Bronchial epithelial cell (primary cell): Measurements from ENCODE around the gene SLC22A4. TPM values are rescaled to one million over a fixed set of nuclear protein-coding genes. Genes with fewer than 3 reads are reported as not detected.

ENCODE experiments used
- DNase-seq: peaks from one replicate; pipeline ENCODE4 v3.0.0-alpha.2; 2010; ENCODE audit warnings: low read depth
- FAIRE-seq: peaks from 2 replicates; lab custom pipeline; 2011; peaks lifted over from hg19 to GRCh38; lab: Jason Lieb, UNC
- H3K27me3 ChIP-seq: 2 replicates; pipeline ENCODE4 v1.5.1; 2011; ENCODE audit warnings: low read length; ENCODE audit not compliant: control insufficient read depth, insufficient read depth
- H3K36me3 ChIP-seq: 2 replicates; pipeline ENCODE4 v1.5.1; 2011; ENCODE audit warnings: low read length; ENCODE audit not compliant: control insufficient read depth, insufficient read depth
- H3K4me3 ChIP-seq: 2 replicates; pipeline ENCODE4 v1.5.1; 2011; ENCODE audit warnings: mild to moderate bottlenecking, low read depth, low read length, control low read depth
- total RNA-seq: library from RNA; depleted of rRNA; stranded (reverse); fragments of >200 nt; gene quantifications from 2 replicates; pipeline ENCODE4 v1.2.1, GENCODE V29; 2014
- TF ChIP-seq, protein P1 (sequence below): IDR thresholded peaks from 2 replicates; pipeline ENCODE4 v1.5.1; 2011; ENCODE audit warnings: mild to moderate bottlenecking, moderate library complexity, low read length, control low read depth, inconsistent platforms; ENCODE audit not compliant: insufficient read depth, severe bottlenecking

Gene SLC22A4
- total RNA-seq, 1 donor from 2014 or later, result 0.26 TPM

DNA sequence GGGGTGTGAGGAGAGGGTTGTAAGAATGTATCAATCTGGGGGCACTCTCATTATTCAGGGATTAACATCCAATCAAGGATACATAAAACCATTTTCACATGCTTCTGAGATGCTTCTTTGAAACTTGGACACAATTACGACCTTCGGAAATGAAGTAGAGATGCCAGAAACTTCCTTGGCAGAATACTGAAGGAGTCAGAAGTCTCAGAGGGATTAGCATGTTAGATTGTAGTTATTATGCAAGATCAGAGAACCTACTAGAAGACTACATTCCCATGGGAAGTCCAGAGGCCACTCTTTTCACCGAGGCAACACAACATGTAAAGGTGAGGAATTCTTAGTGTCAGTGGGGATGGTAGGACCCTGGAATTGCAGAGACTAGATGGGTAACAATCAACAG is 5.1 kb upstream of the SLC22A4 start:
- no peaks in the 10 kb centered on the region for H3K36me3 ChIP-seq
- H3K27me3 ChIP-seq, result no peaks in the 10 kb centered on the region
- FAIRE-seq (no peak), DNase-seq (no peak)
- TF ChIP-seq, protein P1, sequence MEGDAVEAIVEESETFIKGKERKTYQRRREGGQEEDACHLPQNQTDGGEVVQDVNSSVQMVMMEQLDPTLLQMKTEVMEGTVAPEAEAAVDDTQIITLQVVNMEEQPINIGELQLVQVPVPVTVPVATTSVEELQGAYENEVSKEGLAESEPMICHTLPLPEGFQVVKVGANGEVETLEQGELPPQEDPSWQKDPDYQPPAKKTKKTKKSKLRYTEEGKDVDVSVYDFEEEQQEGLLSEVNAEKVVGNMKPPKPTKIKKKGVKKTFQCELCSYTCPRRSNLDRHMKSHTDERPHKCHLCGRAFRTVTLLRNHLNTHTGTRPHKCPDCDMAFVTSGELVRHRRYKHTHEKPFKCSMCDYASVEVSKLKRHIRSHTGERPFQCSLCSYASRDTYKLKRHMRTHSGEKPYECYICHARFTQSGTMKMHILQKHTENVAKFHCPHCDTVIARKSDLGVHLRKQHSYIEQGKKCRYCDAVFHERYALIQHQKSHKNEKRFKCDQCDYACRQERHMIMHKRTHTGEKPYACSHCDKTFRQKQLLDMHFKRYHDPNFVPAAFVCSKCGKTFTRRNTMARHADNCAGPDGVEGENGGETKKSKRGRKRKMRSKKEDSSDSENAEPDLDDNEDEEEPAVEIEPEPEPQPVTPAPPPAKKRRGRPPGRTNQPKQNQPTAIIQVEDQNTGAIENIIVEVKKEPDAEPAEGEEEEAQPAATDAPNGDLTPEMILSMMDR, result no peak
- no peak overlapping the region for H3K4me3 ChIP-seq

DNA sequence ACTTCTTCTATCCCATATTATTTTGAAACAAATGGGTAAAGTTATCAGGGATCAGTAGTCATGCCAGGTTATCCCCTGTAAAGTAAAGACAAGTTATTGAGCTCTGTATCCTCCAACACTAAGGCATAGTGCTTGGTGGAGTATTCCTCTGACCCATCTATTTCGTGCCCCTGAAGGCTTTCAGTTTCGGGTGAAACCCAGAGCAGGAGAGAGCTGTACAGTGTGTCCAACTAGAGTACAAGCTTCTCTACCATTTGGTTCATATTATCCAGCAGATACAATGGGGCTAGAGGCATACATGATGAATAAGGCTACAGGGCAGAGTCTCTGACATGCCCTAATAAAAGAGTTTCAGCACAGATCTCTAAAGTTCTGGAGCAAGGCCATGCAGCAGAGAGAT is 3.2 kb upstream of the SLC22A4 start:
- TF ChIP-seq, protein P1, result no peak
- Histone ChIP-seq H3K4me3 (no peak overlapping the region), H3K36me3 (no peaks in the 10 kb centered on the region), H3K27me3 (no peaks in the 10 kb centered on the region)
- FAIRE-seq, result no peak
- DNase-seq, result no peak

DNA sequence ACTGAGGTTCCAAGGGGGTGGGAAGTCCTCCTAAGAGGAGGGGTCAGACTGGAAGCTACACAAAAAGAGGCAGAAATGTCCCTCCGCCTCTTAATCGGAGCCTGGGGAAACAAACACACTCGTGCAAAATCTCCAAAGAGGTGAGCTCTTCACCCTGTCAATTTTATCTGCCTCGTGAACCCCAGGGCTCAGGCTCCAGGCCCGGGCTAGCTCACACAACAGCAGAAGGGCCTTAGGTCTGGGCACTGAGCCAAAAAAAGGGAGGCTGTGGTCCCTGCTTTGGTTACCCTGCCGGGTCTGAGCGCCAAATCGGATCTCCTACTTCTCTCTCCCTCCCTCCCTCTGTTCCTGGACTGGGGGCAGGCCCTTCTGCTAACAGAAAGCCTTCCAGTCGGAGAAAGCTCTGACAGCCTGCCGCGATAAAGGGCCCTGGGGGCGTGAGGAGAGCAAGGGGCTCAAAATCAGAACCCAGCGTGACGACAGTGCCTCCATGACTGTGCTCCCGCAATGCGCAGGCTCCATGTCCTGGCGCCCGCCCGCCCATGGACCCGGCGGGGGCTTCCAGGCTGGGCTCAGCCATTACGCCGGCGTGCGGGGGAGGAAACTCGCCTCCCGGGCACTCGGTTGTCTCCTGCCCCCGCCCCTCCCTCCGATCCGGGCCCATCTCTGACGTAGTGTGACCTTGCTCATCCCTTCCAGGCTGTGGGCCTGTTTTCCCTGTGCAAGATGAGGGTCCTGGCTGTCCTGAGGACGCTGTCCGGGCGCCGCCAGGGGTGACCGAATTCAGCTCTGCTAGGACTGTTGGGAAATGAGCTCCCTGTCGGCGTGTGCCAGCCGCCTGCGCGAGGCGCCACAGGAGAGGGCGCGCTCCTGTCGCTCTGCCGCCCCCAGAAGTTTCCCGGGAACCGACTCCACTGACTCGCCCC is 865 bp upstream of the SLC22A4 start:
- Histone ChIP-seq H3K4me3 (peak overlapping the region; percentile 52), H3K27me3 (no peaks in the 10 kb centered on the region), H3K36me3 (no peaks in the 10 kb centered on the region)
- TF ChIP-seq, protein P1, result peak; percentile 35
- FAIRE-seq, result no peak
- DNase-seq, result peak; percentile 59

DNA sequence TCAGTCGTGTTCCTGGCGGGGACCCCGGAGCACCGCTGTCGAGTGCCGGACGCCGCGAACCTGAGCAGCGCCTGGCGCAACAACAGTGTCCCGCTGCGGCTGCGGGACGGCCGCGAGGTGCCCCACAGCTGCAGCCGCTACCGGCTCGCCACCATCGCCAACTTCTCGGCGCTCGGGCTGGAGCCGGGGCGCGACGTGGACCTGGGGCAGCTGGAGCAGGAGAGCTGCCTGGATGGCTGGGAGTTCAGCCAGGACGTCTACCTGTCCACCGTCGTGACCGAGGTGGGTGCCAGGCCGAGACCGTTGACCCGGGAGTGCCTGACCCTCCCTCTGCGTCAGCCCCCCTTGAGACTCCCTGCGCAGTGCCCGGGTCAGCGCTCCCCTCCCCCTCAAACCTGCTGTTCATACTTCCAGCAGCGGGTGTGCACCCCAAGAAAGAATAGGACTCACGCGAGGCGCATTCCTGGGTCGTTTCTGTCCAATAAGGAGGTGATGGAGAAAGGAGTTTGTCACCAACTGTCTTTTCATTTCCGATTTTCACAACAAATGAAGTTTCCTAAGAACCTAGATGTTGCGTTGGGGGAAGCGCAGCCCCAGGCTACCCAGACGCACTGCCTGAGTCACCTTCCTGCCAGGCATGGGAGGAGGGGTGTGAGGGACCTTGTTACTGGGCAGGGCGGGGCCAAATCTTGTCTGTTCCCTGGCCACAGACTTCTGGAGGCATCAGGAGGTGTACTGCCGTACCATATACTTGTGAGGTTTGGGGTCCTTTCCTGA is 722 bp downstream of the SLC22A4 start:
- TF ChIP-seq, protein P1, result no peak
- FAIRE-seq (no peak), DNase-seq (peak; percentile 84)
- peak overlapping the region; percentile 52 for H3K4me3 ChIP-seq
- no peaks in the 10 kb centered on the region for H3K36me3 ChIP-seq
- H3K27me3 ChIP-seq, result no peaks in the 10 kb centered on the region

DNA sequence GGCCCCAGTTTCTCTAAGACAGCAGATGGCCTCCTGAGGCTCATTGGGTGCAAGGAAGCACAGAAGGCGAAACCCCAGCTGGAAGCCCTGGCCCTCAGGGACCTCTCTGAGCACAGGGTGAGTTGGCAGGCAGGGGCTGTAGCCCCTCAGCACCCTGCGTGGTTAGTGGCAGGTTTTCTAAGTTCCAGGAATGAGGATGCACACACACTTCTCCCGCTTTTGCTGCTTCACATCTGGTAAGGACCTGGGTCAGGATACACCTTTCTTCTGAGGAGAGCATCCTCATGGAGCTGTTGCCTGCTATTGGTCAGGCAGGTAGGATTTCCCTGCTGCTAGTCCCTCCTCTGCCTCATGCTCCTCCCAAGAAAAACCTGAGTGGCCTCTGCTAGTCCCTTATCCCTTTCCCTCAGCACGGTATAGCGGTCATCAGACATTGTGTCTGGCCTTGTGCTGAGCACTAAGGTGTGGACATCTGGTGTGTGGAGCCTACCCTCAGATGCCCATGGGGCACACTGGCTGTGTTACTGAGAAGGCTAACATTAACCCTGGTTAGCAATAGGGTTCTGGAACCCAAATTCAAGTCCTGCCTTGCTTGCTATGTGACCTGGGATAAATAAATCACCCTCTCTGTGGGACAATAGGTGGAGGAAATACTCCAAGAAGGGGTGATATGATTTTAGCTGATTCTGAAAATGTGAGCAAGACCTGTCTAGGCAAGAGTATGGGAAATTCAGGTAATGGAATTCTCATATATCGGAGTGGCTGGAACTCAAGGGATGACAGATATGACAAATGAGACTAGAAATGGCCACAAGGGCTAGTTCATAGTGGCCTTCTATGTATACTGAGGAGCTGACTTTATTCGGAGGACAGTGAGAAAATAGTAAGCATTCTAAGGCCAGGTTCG is 1.6 kb downstream of the SLC22A4 start:
- H3K27me3 ChIP-seq, result no peaks in the 10 kb centered on the region
- TF ChIP-seq, protein P1, result no peak
- DNase-seq (no peak), FAIRE-seq (no peak)
- no peaks in the 10 kb centered on the region for H3K36me3 ChIP-seq
- H3K4me3 ChIP-seq, result no peak overlapping the region
